ENCODE measurements around the gene ARSH. TPM values are rescaled to one million over a fixed set of nuclear protein-coding genes. Genes with fewer than 3 reads are reported as not detected.
"Not testable (repeated sequence)": the region's sequence is repeated elsewhere in the genome, so short reads cannot be mapped to it uniquely, and the experiment has no call there.

The ARSH gene, protein sequence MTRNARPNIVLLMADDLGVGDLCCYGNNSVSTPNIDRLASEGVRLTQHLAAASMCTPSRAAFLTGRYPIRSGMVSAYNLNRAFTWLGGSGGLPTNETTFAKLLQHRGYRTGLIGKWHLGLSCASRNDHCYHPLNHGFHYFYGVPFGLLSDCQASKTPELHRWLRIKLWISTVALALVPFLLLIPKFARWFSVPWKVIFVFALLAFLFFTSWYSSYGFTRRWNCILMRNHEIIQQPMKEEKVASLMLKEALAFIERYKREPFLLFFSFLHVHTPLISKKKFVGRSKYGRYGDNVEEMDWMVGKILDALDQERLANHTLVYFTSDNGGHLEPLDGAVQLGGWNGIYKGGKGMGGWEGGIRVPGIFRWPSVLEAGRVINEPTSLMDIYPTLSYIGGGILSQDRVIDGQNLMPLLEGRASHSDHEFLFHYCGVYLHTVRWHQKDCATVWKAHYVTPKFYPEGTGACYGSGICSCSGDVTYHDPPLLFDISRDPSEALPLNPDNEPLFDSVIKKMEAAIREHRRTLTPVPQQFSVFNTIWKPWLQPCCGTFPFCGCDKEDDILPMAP
- total RNA-seq = 0.20 TPM

DNA sequence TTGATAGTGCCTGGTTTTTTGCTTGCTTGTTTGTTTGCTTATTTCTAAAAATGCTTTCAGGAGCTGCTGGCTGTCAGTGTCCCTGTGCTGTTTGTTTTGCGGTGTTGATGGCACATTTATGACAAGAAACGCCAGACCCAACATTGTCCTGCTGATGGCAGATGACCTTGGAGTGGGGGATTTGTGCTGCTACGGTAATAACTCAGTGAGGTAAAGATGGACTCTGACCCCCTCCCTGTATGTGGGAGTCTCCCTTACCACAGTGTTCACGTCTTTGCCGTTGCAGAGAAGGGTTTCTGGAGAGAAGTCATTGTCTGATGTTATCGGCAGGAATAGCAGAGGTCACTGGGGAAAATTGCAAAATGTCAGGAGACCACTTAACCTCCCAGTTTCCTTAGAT lies at the start of gene ARSH:
TSS of gene ARSH (plus strand) at position 52 of the 400 bp plus-strand sequence. CDS start at position 119, 67 bp downstream.
- no peak for DNase-seq

DNA sequence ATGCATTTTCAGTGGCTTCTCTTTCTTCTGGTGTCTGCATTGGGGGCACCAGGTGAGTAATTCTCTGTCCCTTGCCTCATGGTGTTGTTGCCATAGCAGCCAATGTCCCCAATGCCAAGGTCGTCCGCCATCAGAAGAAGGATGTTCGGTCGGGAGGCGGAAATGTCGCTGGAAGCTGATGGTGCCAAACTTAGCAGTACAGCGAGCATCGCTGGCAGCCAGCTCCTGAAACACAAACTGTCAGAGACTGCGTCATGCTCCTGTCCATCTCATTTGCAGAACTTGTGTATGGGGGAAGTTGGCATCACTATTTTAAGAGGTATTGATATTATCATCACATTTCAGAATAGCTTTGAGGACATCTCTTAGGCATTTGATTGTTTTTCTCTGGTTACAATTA lies 48.1 kb upstream of the ARSH start:
- DNase-seq = no peak

DNA sequence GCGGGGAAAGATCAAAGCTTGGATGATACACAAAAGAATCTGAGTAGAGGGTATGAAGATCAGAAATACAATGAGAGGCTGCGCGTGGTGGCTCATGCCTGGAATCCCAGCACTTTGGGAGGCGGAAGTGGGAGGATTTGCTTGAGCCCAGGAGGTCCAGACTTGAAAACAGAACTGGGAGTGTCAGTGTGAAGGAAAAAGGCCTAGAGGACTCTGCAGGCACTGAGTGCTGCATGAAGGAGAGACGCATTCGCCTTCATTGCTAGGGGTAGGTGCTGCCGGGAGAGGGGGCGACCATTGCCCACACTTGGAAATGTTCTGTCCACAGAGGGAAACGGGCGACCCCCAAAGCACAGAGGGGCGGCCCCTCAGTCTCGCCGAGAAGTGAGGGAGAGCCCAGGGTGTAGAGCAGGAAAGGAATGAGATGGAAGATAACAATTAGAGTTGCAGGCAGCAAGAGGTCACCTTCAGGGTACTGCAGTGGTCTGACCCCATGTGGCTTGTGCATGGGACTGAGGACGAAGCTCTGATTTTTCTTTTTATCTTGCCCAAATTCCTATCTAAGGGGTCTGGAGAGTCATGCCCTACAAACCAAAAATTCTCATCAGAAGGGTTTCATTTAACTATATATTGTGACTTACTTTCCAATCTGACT lies 45.4 kb upstream of the ARSH start:
- no peak for DNase-seq

DNA sequence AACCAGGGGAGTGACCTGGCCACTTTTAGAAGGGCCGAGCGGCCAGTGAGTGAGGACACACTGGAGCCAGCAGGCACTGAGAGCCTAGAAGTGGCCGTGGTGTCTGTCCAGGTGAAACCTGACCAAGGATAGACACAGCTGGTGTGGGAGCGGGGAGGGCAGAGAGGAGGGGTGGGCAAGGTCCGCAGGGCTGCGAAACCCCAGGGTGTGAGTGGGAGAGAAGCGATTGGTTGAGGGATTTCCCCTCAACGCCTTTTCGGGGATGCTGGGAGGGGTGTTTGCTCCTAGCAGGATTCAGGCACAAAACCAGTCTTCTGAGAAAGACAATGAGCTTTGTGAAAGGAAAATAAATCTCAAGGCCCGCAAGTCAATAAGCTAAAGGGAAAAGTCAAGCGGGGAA lies 44.0 kb upstream of the ARSH start:
- no peak for DNase-seq

DNA sequence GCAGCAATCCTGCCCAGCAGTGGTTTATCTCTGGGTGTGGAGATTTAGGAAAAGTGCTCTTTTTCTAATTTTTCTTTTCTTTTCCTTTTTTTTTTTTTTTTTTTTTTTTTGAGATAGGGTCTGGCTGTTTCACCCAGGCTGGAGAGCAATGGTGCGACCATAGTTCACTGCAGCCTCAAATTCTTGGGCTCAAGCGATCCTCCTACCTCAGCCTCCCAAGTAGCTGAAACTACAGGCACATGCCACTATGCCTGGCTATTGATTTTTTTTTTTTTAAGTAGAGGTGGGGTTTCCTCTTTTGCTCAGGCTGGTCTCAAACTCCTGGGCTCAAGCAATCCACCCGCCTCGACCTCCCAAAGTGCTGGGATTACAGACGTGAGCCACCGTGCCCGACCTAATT lies 42.9 kb upstream of the ARSH start:
- DNase-seq = not testable (repeated sequence)

DNA sequence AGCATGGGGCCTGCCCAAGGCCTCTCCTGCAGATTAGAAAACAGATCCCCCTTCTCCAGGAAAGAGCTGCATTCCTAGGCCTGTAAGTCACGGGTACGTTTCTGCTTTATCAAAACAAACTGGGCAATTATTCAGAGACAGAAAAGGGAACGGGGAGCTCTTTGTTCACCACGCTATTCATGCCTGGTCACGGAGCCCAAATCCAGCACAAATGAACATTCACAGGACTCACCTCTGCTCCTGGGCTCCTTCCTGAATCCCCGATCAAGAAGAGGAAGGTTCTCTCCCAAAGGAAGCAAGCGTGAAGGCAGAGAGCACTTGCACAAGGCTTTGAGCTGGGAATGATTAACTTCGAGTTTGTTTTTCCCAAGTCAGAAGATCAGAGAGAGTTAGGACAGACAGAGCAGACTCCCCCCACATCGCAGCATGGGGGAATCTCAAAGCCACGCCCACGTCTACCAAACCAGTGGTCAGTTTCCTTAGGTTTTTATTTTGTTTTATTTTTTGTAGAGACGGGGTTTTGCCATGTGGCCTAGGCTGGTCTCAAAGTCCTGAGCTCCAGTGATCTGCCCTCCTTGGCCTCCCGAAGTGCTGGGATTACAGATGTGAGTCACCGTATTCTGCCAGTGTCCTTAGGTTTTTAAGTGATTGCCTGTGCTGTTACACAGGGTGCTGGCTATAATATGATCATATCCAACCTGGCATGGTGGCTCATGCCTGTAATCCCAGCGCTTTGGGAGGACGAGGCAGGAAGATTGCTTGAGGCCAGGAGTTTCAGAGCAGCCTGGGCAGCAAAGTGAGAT lies 42.2 kb upstream of the ARSH start:
- not testable (repeated sequence) for DNase-seq

DNA sequence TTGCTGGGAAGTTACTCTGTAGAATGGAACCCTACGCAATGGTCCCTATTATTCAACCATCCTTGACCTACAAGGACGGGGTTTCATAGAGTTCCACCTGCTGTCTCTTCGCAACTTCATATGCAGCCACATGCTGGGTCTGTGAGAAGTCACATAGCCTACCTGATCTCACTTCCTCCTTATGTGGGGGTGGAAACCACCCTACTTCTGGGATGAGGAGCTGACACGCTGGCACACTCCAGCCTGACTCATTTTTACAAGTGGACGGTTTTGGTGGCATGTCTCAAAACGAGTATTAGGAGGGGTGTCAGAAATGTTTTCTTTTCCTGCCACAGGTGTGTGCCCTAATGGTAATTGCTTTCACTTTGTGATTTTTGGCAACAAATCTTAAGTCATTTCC lies 40.4 kb upstream of the ARSH start:
- no peak for DNase-seq

DNA sequence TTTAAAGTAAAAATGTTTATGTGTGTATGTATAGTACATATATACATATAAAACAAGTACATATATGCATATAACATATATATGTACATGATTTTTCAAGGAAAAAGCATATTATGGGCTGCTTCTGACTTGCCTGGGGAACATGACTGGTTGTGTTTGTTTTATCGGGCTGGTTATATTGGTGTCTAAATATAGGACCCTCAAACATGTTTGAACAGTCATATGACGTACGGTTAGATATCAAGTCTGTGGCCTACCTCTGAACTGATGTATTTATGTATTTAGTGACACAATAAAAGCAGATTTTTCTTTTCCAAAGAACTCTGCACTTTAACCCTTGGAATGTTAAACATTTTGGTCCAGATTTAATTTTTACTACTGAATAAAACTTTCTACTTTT lies 39.3 kb upstream of the ARSH start:
- no peak for DNase-seq

DNA sequence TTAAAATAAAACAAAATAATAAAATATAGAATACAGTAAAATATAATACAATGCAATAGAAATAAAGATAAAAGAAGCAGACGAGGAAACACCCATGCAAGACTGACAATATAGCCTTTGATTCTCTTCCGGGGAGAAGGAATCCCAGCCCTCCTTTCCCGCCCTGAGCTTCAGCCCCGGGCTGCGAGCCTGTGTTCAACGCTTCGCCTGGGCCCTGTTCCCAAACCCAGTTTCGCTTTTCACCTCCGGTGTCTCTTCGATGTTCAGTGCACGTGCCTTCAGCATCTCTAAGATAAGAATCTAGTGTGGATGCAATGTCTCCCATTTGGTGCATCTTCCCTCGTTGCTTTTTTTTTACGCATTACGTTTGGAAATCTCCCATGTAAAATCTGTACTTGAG lies 38.8 kb upstream of the ARSH start:
- no peak for DNase-seq

DNA sequence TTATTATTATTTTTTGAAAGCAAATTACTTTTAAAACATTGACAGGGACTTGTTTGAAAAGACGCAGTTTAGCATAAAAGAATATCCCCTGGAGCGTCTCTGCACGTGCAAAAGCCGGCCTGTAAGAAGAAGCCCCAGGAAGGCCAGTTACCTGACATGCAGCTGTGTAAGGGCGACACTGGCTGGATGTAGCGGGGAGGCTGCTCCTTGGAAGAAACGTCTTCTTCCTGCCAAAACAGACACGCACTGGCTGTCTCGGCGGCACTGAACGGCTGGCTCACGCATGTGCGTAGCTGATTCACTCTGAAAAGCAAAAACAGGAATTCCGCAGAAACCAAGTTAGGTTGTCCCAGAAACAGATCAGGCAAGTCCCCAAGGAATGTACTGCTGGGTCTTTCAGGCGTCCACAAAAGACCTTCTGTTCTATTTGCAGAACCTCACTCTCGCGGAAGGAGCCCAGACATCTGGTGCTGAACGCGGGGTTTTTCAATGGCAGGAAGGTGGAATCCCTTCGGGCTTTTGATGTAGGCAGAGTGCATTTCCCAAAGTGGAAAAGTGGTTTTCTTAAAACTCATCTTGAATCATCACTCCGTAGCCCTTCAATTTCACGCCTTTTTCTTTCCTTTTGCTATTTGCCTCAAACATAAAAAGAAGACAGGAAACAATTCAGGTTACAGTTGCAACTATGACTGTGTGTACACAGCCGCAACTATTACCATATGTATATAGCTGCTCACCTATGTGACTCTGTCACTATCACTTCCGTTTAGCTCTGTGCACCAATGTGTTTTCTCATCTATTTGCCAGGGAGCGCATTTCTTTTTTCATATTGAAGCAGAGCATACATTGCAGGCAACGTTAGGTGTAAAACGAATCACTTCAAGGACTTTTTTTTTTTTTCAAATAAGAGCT lies 38.1 kb upstream of the ARSH start:
- no peak for DNase-seq

DNA sequence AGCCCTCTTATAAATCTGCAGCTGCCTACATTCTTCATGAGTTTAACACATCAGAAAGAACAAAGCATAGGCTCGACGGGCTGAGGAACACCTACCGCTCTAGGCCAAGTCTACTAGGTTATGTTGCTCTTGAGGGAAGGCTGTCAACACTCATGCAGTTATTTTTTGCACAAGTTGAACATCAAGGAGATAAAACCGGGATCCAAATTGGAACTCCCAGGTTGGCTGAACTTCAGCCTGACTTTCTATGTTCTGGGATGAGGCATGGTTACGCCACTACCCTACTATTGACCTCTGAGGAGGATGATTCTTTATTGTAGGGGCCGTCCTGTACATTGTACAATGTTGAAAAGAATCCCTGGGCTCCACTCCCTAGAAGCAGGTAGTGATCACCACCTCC lies 37.3 kb upstream of the ARSH start:
- no peak for DNase-seq

DNA sequence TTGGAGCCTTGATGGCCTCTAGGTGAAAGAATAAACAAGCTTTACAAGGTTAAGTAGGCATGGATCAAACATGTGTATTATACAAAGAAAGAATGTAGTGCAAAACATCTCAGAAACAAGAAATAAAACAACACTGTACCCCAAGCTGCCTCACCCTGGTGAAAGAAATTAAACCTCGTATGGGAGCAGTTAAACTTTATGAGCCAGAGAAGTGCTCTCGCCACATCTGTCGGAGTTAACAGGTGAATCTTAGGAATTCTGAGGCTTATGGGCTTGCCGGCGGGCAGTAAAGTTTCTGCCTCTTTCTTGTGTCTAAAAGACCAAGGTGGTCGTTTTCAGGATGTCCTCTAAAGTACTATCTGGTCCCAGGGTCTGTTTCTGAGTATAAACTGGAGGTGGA lies 34.0 kb upstream of the ARSH start:
- no peak for DNase-seq

DNA sequence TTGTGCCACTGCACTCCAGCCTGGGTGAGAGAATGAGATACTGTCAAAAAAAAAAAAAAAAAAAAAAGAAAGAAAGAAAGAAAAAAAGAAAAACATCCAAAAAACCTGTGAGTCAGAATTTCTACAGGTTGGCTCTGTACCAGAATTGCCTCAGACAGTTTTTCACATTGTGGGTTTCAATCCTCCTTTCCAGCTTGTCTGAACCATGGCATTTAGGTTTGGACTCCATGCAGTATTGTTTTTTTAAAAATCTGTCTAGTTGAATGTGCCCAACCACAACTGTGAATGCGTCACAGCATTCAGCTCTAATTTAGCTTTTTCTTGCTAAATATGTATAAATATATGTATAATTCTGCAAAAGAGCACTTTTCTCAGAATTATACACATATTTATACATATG lies 31.4 kb upstream of the ARSH start:
- no peak for DNase-seq

DNA sequence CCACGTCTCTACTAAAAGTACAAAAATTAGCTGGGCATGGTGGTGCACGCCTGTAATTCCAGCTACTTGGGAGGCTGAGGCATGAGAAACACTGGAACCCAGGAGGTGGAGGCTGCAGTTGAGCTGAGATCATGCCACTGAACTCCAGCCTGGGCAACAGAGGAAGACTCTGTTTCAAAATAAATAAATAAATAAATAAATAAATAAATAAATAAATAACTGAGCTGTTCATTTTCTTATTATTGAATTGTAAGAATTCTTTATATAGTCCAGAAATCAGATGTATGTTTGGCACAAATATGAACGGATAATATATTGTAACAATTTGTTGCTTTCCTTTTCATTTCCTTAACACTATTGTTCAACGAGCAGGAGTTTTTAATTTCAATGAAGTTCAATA lies 27.7 kb upstream of the ARSH start:
- not testable (repeated sequence) for DNase-seq

DNA sequence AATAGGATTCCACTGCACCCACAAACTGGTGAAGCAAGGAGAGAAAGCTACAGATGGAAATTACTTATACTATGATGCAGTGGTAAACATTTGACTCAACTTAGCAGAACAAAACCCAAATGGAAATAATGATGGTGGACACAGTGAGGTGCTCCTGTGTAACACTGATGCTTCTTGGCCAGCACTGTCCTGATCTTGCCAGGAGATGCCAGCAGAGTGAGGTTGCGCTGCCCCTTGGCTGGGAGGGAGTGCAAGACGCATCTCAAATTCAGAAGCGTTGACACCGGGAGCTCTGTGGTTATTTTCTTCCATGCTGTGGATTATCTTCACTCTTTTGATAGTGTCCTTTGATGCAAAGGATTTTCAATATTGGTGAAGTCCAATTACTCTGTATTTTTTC lies 22.0 kb upstream of the ARSH start:
- no peak for DNase-seq

DNA sequence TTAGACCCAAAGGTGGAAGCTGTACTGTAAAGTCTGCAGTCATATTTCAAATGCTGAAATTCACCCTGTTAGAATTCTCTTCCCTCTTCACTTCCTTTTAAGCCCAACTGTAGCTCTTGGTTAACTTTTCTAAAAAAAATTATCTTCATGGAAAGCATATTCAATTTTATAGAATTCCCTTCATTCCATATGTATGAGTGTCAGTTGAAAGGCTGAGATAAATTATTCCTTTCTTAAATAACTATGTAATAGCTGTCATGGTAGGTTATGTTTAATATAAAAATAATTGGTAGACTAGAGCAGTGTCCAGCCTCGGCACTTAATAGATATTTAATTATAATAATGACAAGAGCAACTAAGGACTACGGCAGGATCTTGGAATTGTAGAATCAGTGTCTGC lies 16.8 kb upstream of the ARSH start:
- DNase-seq = no peak

DNA sequence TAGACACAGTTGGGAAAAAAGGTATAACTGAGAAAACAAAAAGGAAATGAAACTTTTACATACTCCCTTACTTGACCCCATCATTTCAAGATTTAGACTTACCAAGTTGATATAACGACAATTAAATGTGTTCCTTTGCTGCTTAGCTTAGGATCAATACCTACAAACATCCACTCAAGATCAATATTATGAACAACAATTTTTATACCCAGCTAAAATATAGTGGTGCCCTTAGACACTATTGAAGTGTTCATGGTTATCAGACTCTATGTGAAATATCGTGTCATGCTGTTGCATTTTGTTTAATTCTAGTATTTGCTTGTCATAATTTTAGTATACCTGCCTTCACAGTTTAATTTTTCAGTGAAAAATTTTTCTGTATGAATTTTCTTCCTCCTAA lies 4.2 kb downstream of the ARSH start:
- DNase-seq = no peak

DNA sequence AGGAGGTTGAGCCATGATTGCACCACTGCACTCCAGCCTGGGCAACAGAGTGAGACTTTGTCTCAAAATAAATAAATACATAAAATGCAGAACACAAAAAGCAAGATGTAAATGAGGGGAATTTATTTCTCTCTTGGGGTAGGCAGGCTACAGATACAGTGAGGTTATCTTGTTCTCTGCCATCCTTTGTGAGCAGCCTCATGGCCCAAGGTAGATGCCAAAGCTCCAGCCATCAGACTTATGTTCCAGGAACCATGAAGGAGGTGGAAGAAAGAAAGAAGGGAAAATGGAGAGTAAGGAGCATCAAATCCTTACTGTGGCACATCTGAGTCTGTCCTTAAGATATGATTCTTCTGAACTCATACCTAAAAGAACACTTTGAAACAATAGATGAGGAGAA lies 11.1 kb downstream of the ARSH start:
- no peak for DNase-seq

DNA sequence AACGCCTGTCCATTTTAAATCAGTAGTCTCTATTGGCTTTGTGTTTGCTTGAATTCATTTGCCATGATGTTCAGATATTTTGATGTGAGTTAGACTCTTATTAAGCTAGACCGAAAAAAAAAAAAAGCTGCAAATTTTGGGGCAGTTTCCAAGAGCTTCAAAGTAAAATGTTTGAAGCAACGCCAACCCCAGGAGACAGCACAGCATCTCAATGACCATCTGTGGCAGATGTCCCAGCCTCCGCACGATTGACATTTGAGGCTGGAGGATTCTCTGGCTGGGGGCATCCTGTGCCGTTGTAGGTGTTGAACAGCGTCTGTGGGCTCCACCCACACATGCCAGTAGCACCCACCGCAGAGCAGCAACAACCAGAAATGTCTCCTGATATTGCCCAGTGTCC lies 17.8 kb downstream of the ARSH start:
- DNase-seq = no peak

DNA sequence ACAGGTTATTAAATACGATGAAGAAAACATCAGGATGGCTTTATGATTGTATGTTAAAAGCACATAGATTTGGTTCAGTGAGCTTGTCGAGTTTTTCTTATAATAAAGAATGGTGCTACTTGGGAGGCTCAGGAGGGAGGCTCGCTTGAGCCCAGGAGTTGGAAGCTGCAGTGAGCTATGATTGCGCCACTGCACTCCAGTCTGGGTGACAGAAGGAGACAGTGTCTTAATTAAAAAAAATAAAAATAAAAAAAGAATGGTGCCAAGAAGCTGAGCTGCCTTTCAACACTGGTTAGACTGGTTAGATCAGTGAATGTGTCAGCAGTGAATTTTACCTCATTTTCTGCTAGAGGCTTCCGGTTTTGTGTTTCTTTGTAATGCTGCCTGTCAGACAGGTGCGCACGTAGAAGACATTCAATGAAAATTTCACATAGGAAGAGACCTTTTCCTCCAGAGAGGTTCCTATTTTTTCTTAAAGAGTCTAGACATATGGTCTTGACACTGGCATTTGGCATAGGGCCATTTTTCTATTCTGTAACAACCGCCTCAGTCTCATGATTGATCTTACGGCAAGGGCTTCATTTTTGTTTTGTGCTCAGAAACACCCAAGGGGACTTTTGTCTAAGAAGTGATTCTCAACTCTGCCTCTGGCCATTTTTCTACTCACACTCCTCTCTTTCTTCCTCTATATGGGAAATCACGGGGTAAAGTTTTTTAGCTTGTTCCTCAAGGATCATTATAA lies 19.9 kb downstream of the ARSH start:
- no peak for DNase-seq

DNA sequence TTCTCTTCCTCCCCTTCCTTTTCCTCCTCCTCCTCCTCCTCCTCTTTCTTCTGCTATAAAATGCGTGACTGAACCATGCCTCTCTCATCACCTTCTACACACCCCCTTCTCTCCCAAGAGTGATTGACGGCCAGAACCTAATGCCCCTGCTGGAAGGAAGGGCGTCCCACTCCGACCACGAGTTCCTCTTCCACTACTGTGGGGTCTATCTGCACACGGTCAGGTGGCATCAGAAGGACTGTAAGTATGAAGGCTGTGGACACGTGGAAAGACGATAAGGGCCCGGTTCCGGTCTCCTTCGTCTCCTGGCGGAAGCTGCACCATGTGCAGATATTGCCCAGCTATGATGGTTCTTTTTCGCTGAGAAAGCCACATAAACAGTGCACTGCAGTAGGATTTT lies 22.8 kb downstream of the ARSH start:
- no peak for DNase-seq
